Spinal cord (tissue), 10 donors: Measurements from ENCODE around the gene RAE1. TPM values are rescaled to one million over a fixed set of nuclear protein-coding genes. Genes with fewer than 3 reads are reported as not detected.

Experiments used
- DNase-seq, 6 donors: peaks; one replicate each; pipeline versions ENCODE4 v3.0.0 to v3.0.0-alpha.2; 2013 to 2015; ENCODE audit warnings: low spot score in 6 of 6, low read depth in 4 of 6
- H3K27ac ChIP-seq: one replicate; pipeline ENCODE4 v1.5.1; 2013; ENCODE audit warnings: low read depth, low read length, control low read depth
- H3K27me3 ChIP-seq: one replicate; pipeline ENCODE4 v1.6.1; 2013; ENCODE audit warnings: low read length; ENCODE audit not compliant: control insufficient read depth, insufficient read depth
- H3K36me3 ChIP-seq: one replicate; pipeline ENCODE4 v1.6.1; 2013; ENCODE audit warnings: low read length; ENCODE audit not compliant: control insufficient read depth, insufficient read depth
- H3K4me1 ChIP-seq: one replicate; pipeline ENCODE4 v1.6.1; 2013; ENCODE audit warnings: low read length; ENCODE audit not compliant: control insufficient read depth, insufficient read depth
- H3K4me3 ChIP-seq: one replicate; pipeline ENCODE4 v1.5.1; 2013; ENCODE audit warnings: low read depth, low read length, control low read depth
- H3K9me3 ChIP-seq: one replicate; pipeline ENCODE4 v1.6.1; 2013; ENCODE audit warnings: low read length; ENCODE audit not compliant: control insufficient read depth, insufficient read depth
- WGBS: methylation state at CpG from one replicate; pipeline ENCODE4 v1.1.5; 2013; ENCODE audit warnings: missing lambda C conversion rate; ENCODE audit not compliant: insufficient coverage; 5-methylcytosine and 5-hydroxymethylcytosine counted together
- polyA plus RNA-seq, 2 donors: library from polyadenylated mRNA; unstranded; fragments of 120-200 nt; gene quantifications; one replicate each; pipeline ENCODE4 v1.2.1, GENCODE V29; 2013; ENCODE audit not compliant: insufficient read length in 2 of 2
- total RNA-seq, 2 donors: library from RNA; depleted of rRNA in 1 of 2; stranded (reverse); fragments of 120-200 nt in 1 of 2; fragments of >200 nt in 1 of 2; gene quantifications; one replicate each; pipeline versions ENCODE4 v1.2.3 to v1.2.4, GENCODE V29; 2013 to 2014
- donor health status: healthy.

RAE1 gene
- total and polyA plus RNA-seq, 4 donors = 31.6 to 49.5 (median 39.3) TPM

DNA sequence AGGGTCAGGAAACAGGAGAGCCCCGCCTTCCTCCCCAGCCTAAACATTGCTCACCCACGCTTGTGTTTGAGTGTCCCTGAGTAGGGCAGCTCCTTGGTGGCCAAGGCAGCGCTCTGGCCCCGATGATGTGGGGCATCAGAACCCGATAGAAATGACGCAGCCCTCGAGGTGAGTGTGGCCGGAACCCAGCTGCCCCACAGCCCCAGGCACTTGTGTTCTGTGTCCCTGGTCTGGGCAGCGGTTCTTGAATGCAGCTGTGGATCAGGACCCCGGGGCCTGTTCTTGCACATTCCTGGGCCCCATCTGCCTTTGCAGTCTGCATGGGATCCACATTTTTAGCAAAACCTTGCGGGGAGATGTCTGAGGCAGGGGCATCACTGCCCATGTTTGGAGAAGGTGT is 53.0 kb downstream of the RAE1 start:
- no peak overlapping the region for H3K27ac ChIP-seq
- peaks cover 99% of the 10 kb centered on the region for H3K36me3 ChIP-seq
- peaks cover 21% of the 10 kb centered on the region for H3K4me1 ChIP-seq
- DNase-seq = no peak
- H3K27me3 ChIP-seq = no peaks in the 10 kb centered on the region
- H3K4me3 ChIP-seq = no peak overlapping the region
- WGBS = 98% methylated on average over 11 of the region's 11 CpGs
- H3K9me3 ChIP-seq = no peaks in the 10 kb centered on the region

DNA sequence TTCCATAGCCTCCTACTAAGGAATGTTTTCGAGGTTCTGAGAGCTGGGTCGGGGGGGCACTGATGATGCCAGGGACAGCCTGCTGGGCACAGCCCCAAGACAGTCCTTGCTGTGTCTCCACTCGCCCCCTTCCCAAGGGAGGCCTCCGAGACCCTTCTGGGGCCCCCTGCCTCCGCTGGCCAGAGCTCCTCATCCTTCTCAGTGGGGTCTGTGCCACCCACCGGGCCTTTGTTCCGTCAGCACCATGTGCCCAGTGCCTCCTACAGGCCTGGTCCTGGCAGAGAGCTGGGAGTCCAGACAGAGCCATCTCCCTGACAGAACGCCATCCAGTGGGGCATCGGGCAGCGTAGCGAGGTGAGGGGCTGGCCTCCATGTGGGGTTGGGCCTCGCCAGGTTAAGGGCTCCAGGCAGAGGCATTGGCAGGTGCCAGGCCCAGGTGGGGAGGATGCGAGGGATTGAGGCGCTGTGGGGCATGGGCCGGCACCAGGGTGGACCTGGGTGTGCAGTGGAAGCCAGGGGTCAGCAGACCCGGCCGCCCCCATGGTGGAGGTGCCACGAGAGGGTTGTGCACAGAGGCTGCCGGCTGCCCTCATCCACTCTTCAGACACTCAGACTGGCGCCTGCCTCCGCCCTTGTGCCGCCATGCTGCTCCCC is 53.5 kb downstream of the RAE1 start:
- peaks cover 99% of the 10 kb centered on the region for H3K36me3 ChIP-seq
- DNase-seq = no peak
- no peak overlapping the region for H3K27ac ChIP-seq
- H3K4me1 ChIP-seq = peaks cover 16% of the 10 kb centered on the region
- no peak overlapping the region for H3K4me3 ChIP-seq
- H3K27me3 ChIP-seq = no peaks in the 10 kb centered on the region
- no peaks in the 10 kb centered on the region for H3K9me3 ChIP-seq
- 89% methylated on average over 22 of the region's 22 CpGs for WGBS

DNA sequence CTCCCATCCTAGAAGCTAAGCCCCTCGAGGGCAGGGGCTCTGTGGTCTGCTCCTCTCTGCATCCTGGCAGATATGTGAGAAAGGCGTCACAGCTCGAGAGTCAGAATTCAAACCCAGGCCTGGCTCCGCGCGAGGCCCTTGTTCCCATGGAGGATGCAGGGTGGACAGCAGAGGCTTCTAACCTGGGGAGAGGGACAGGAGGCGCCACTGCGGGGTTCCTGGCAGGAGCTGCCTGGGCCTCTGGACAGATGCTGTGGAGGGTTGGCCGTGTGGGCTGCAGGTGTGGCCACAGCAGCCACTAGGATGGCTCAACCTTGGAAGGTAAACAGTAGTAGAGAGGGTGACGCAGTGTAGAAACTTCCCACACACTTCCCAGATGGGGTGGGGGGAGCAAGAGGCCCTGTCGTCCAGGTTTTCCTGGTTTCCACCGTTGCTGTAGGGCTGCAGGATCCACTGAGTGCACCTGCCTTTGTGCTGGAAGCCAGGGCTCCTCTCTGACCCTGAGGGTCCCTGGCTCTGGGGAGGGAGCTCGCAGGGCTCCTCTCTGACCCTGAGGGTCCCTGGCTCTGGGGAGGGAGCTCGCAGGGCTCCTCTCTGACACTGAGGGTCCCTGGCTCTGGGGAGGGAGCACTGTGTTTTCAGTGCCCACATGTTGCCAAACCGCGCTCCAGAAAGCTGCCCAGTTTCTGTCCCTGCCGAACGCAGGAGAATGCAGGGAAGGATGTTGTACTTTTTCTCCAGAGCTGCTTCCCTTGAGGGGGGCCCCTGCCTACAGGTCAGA is 54.4 kb downstream of the RAE1 start:
- no peak for DNase-seq
- 92% methylated on average over 16 of the region's 18 CpGs for WGBS
- Histone ChIP-seq H3K9me3 (no peaks in the 10 kb centered on the region), H3K36me3 (peaks cover 99% of the 10 kb centered on the region), H3K4me3 (no peak overlapping the region), H3K4me1 (peaks cover 7% of the 10 kb centered on the region), H3K27ac (no peak overlapping the region), H3K27me3 (no peaks in the 10 kb centered on the region)

DNA sequence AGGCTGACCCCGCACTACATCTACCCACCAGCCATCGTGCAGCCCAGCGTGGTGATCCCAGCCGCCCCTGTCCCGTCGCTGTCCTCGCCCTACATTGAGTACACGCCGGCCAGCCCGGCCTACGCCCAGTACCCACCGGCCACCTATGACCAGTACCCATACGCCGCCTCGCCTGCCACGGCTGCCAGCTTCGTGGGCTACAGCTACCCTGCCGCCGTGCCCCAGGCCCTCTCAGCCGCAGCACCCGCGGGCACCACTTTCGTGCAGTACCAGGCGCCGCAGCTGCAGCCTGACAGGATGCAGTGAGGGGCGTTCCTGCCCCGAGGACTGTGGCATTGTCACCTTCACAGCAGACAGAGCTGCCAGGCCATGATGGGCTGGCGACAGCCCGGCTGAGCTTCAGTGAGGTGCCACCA is 56.5 kb downstream of the RAE1 start:
- Histone ChIP-seq H3K27me3 (no peaks in the 10 kb centered on the region), H3K36me3 (peaks cover 91% of the 10 kb centered on the region), H3K27ac (no peak overlapping the region), H3K4me1 (no peaks in the 10 kb centered on the region), H3K9me3 (no peaks in the 10 kb centered on the region), H3K4me3 (no peak overlapping the region)
- 95% methylated on average over 25 of the region's 29 CpGs for WGBS
- DNase-seq = no peak

DNA sequence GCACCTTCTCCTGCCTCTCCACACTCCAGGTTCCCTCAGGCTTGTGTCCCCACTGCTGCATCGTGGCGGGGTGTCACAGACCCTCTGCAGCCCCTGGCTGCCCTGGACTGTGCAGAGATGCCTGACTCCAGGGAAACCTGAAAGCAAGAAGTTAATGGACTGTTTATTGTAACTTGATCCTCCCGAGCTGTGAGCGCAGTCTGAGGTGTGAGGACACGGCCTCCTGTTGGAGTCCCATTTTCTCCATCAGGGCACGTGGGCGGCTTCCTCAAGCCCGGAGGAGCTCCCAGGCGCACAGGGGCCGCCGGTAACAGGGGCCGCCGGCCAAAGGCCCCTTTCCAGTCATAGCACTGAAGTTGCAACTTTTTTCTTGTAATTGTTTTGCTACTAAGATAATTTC is 57.1 kb downstream of the RAE1 start:
- 66% methylated on average over 8 of the region's 13 CpGs for WGBS
- H3K27ac ChIP-seq = no peak overlapping the region
- no peaks in the 10 kb centered on the region for H3K4me1 ChIP-seq
- no peak for DNase-seq
- peaks cover 88% of the 10 kb centered on the region for H3K36me3 ChIP-seq
- H3K27me3 ChIP-seq = no peaks in the 10 kb centered on the region
- peaks cover under 1% of the 10 kb centered on the region for H3K9me3 ChIP-seq
- no peak overlapping the region for H3K4me3 ChIP-seq

DNA sequence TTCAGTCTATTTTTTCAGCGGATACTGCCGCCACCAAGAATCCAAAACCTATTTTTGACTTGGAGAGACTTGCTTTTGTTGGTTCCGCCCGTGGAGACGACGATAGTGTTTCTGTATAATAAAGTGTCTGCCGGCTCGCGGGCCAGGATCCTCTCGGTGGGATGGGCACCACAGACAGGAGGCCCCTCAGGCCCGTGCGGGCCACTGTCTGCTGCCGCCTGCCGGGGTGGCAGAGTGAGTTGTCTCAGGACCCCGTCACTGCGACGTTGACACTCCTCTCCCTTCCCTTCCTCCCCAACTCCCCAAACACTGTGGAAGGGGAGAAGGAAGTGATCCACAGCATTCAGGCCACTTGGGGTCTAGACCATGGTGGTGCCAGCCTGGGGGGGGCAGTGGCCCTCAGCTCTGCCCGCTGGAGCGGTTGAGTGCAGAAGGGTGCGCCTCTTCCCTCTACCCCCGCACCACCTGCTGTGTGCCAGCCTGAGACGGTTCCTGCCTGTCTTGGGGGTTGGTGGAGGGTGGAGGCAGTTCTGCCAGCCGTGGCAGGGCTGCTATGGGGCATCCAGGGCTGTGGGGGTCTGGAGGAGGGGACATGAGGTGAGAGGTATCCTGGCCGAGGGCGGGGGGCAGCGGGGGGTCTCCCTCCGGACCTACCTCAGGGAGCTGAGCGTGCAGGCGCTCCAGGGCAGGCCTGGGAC is 57.6 kb downstream of the RAE1 start:
- WGBS = 88% methylated on average over 16 of the region's 29 CpGs
- no peak overlapping the region for H3K4me3 ChIP-seq
- DNase-seq = no peak
- H3K27me3 ChIP-seq = no peaks in the 10 kb centered on the region
- H3K27ac ChIP-seq = no peak overlapping the region
- H3K36me3 ChIP-seq = peaks cover 82% of the 10 kb centered on the region
- no peaks in the 10 kb centered on the region for H3K4me1 ChIP-seq
- peaks cover 3% of the 10 kb centered on the region for H3K9me3 ChIP-seq

DNA sequence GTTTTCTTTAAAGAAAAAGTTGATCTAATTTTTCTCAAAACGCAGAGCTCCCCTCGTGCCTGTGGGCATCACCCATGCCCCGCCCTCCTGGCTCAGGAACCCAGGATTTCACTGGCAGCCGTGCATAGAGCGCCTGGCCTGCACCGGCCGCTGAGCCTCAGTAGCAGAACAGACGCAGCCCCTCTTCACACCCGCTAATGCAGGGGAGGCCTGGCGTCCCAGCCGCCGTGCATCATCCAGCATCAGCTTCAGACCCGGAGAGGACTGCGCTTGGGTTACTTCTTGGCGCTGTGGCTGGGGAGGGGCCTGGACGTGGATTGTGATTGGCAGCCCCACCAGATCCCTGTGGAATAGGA is 58.2 kb downstream of the RAE1 start:
- Histone ChIP-seq H3K27ac (no peak overlapping the region), H3K4me3 (no peak overlapping the region), H3K9me3 (peaks cover 3% of the 10 kb centered on the region), H3K27me3 (no peaks in the 10 kb centered on the region), H3K4me1 (no peaks in the 10 kb centered on the region), H3K36me3 (peaks cover 76% of the 10 kb centered on the region)
- DNase-seq = no peak
- 80% methylated on average over 14 of the region's 16 CpGs for WGBS

DNA sequence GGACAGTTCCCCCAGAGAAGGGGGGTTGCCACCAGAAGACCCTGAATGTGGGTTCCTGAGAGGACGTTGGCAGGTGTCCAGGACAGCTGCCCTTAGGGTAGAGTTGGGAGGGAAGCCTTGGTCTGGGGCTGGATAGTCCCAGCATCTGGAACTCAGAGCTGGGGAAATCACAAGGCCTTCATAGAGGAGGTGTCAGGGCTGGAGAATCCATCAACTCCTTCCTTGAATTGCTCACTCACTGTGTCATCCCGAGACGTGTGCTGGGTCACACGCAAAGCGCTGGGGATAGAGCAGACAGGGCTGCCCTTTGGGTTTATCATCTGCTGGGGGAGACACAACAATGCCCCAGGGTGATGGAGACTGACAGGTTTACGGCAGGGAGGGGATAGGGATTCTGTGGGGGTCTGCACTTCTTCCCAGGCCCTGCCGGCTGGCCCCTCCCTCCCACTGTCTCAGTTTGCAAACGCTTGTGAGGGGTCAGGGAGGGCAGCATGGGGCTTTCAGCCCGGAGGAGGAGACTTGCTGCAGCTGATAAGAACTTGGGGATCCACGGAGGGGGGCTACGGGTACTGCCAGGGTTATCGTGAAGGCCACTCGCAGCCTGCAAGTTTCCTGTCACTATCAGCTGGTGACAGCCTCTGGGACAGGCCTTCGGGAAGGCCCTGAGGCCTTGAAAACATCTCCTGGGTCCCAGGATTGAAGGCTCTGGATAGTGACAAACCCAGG is 58.8 kb downstream of the RAE1 start:
- Histone ChIP-seq H3K27ac (no peak overlapping the region), H3K4me3 (no peak overlapping the region), H3K27me3 (no peaks in the 10 kb centered on the region), H3K9me3 (peaks cover 3% of the 10 kb centered on the region), H3K4me1 (no peaks in the 10 kb centered on the region), H3K36me3 (peaks cover 71% of the 10 kb centered on the region)
- 39% methylated on average over 12 of the region's 14 CpGs for WGBS
- no peak for DNase-seq

DNA sequence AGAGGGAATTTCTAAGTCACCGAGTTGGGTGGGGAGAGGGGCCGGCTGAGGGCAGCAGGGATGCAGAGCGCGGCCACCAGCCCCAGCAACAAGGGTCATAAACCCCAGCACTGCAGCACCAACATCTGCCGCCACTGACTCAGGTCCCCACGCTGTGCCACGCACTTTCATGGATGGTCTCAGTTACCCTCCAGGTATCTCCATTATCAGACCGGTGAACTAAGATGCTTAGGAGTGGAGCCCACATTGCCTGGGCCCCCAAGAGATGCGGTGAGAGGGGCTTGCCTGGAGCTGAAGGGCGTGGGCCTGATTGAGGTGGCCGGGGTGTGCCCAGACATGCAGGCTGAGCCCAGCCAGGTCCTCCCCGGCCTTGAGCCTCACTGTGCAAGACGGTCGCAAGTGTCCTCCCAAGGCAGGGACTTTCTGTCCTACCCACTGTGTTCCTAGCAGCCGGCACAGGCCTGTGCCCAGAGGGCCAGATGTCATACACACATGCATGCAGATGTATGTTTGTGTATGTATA is 59.4 kb downstream of the RAE1 start:
- Histone ChIP-seq H3K4me3 (no peak overlapping the region), H3K27me3 (no peaks in the 10 kb centered on the region), H3K27ac (no peak overlapping the region), H3K4me1 (no peaks in the 10 kb centered on the region), H3K9me3 (peaks cover 3% of the 10 kb centered on the region), H3K36me3 (peaks cover 65% of the 10 kb centered on the region)
- no peak for DNase-seq
- 85% methylated on average over 12 of the region's 15 CpGs for WGBS
